GM18502 (cell line): ENCODE results near the gene CPNE1.

Experiments used
- ATAC-seq: cut with Tn5 transposase; IDR thresholded peaks from one replicate; pipeline ENCODE4 v1.9.1; 2021; ENCODE audit warnings: mild to moderate bottlenecking; ENCODE audit not compliant: unreplicated experiment, poor library complexity

The CPNE1 gene

DNA sequence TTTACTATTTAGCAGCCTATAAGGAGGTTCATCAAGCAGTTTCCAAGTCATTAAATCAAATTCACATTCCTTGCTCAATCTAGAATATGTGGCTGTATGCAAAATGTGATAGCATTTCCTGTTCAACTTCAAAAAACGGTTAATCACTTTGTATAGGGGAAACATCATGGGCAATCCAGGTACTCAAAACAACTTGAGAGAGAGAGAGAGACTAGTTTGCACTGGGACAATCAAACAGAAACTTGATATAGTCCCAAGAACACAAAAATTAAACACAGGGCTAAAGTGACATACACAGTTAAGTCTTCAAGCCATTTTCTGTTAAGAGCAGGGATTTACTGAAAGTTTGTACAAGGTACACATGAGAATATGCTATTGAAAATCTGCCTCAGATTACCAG, 7.4 kb downstream of the CPNE1 start:
- no peak for ATAC-seq

DNA sequence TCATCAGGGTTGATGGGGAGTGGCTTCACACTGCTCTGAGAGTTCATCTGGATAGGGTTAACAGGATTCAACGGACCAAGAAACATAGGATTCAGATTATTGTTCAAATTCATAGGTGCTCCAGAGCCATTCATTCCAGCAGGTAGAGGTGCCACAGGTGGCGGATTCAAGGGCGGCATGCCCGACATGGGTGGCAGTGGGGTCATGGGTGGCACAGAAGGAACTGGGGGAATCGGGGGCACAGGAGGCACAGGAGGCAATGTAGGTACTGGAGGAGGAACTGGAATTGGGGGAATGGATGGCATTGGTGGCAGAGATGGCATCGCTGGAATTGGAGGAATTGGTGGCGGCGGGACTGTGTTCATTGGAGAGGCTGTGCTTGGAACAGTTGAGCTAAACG, 10.3 kb downstream of the CPNE1 start:
- ATAC-seq: no peak

DNA sequence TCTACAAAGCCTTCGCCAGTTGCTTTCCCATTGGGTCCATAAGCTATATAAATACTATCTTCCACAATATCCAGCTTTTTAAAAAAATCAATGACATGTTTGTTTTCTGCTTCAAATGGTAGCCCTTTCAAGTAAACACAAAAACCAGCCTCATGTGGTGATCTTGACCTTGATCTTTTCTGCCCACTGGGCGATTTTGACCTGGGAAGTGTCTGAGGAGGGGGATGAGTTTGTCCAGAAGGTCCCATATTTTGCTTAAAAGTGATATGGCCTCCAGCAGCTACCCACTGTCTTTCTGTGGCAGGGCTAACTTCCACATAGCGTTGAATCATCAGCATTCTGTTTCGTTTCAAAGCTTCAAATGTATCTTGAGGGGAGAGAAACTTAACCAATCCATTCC, 10.8 kb downstream of the CPNE1 start:
- ATAC-seq: no peak

DNA sequence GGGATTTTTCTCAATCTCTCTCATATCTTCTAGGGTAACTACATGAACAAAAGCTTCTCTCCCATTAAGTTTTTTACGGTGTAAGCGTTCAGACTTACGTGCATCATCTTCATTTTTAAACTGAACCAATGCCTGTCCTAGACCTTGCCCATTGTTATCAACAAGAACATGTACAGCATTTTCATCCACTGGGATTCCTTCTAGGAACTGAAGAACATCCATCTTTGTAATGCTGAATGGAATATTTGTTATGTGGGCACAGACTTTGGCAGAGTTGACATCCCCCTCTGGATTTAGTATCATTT, 11.3 kb downstream of the CPNE1 start:
- ATAC-seq: no peak

DNA sequence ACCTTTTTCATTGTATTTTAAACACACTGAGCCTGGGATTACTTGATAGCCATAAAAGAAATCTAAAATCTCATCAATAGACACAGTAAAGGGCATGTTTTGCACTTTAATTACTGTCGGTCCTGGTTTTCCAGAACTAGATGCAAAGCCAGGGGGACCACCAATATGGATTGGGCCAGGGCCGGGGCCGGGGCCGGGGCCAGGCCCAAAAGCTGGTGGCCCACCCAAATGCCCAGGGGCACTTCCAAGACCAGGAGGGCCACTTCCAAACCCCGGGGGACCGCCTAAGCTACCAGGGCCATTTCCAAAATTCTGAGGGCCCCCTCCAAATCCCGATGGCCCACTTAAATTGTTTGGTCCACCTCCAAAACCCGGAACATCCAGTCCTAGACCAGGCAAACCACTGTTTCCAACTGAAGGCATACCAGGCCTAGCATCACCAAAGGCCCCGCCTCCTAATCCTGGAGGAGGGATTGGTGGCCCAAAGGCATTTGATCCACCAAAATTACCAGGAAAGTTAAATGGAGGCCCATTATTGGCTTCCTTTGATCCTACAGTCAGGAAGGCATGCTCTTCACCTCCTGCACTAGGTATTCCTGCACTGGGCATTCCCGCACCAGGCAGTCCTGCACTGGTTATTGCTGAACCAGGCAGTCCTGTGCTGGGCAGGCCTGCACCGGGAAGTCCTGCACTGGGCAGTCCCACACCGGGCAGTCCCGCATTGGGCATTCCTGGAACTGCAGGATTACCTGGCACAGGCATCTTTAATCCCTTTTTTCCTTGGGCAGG, 11.9 kb downstream of the CPNE1 start:
- ATAC-seq: no peak

DNA sequence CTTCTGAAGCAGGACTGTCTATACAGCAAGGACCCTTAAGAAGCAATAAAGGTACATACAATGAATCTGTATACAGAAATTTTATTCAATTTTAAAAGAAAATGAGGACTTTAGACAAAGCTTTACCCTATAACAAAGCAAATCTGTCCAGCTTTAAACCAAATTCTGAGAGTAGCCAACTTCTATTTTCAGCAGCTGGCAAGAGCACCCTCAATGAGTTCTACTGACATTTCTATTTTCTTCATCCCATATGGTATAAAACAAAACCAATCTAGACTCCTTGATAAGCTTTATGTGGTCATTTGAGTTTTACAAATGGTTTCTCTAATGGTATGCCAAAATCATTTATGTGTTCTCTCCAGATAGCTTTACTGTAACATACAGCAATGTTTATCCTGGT, 12.7 kb downstream of the CPNE1 start:
- no peak for ATAC-seq

DNA sequence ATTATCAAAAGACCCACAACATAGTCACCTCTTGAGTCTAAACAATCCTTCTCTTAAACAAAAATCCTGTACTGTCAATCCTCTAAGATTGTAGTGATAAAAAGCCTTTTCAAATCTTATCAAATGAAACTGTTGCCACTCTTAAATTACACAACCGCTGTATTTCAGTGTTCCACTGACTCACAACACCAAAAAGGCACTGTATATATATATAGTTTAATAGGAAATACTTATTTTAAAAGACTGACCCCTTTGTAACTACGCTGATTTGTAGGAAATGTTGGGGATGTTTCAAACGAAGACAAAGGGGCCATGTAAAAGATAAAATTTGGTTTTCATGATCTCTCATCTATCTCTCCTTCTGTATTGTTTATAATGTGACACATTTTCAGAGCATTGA, 14.1 kb downstream of the CPNE1 start:
- no peak for ATAC-seq

DNA sequence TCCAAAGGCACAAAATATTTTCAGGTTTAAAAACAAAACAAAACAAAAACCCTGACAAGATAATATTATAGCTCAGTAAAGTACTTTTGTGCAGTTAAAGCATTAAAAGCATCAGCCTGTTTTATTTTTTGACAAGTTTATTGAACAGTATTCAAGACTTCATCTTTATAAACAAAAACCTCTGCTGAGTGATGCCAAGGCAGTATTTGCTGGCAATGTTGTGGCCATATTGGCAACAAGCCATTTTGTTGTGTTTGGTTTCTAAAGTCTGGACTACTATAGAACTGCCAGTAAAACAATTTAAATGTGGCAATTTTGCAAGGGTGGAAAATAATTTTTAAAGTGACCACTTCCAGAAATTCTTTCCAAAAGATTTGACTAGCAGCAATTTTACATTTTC, 15.9 kb downstream of the CPNE1 start:
- no peak for ATAC-seq

DNA sequence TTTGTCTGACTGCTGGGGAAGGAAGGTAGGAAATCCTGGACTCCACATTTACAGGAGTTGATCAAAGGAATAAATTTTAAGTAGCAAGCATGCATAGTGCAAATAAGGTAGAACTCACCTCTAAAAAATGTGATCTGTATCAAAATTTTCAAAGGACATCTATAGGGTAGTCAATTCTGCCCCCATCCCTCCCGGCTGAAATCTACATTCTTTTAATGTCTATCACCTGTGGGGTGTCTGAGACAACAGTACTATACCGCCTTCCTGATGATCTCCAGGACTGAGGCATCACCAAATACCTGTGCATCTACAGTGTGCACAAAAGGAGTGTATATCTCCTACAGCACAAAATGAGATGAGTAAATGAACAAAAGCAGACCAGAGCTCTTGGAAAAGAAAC, 19.9 kb downstream of the CPNE1 start:
- no peak for ATAC-seq

DNA sequence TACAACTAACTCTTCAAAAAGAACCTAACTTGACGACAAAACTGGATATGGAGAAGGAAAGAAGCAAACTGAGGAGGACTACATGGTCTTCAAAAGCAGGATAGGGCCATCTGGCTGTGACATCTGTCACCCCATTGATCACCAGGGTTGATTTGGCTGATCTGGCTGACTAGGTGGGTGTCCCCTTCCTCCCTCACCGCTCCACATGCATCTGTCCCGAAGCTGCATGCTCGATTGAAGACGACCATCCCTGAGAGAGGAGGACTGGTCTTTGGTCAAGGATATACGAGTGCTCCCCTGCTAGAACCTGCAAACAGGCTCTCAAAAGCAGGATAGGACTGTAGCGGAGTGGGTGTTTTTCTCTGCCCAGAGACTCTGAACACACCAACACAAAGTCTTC, 21.7 kb downstream of the CPNE1 start:
- no peak for ATAC-seq

DNA sequence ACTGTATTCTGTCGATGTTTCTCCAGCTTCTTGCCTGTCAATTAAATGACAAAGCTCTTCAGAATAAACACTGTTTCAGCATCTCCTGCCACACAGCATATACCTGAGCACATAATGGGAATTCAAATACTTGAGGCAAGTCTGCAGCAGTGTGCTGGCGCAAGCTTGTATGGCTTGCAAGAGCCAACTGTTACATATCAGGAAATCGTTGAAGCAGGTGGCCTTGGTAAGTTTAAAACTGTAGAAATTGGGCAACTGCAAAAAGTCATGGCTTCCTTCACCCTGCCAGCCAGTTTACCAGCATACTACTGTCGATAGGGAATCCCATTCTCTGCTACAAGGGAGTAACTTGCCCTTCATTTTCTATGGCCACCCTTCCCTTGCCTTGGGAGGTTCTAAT, 23.0 kb downstream of the CPNE1 start:
- ATAC-seq: no peak

DNA sequence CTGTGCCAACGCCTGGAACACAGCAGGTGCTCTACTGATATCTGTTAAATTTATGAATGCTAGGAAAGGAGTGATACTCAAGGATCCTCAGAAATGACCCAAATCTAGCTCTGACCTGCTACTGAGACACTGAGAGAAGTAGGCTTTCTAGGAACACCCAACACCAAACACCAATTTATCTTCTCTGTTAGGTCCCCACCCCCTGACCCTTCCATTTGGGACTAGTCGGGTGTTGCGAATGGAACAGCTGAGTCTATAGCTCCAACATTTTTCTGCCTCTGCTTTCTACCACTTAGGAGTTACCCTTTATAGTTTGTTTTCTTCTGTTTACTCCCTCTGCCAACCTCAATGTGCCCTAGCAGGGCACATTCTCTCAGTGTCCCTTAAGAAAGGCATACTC, 24.0 kb downstream of the CPNE1 start:
- ATAC-seq: no peak

DNA sequence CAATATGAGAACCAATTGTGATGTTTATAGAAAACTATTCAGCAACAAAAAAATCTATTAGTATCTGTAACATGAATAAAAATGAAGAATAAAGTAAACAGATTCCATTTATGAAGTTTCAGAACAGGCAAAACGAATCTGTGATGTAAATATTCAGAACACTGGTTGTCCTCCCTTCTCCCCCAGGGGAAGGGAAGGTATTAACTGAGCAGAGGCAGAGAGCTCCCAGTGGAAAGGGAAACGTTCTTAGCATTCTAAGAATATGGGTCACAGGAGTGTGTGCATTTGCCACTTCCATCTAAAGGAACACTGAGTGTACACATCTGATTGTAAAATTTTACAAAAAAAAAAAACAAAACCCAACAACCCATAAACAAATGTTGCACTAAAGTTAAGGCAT, 25.9 kb downstream of the CPNE1 start:
- no peak for ATAC-seq

DNA sequence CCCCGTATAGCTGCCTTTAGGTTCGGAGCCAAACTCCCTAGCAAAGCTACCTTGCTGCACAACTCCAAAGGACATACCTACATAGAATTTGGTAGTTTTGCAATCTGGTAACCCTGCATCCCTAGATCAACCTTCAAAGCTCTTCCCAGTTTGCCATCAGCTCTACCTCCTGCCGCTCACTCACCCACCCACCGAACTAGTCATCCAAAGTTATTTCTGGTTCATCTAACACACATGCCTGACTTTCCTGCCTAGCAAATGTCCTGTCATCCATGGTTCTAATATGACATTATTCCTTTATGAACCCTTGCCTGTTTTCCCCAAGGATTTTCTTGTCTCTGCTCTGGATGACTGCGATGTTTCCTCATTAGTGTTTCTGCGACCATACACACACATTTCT, 27.4 kb downstream of the CPNE1 start:
- ATAC-seq: no peak

DNA sequence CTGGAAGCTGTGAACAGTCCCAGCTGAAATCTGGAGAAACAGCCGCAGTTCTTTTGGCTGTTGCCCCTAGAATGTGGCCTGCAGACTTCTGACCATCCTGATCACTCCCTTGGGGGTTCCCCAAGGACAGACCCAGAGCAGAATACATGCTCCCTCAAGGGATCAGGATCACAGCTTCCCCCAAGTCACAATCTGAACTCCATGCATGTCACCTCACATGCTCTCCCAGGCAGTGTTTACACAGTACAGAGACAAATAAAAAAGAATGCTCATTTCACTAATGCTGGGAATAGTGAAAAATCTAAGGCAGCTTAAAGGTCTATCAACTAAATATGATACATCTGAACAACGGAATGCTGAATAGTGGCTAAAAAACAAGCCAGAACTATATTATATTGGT, 28.6 kb downstream of the CPNE1 start:
- ATAC-seq: no peak

DNA sequence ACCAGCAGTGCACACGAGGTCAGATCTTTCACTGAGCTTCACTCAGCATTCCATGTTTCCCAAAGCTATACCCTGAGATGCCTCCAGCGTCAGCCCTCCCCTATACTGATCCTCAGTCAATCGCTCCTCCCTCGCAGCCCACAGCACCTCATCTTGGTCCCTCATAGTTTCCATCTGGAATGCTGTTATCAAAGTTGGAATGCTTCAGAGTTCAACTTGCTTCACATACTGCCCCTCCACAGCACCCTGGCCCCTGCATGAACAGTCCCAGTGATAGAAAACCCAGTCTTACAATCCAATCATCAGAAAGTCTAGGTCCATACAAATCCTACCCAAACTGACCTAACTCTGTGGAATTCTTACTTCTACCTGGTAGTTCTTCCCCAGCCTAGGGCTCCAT, 29.0 kb downstream of the CPNE1 start:
- ATAC-seq: no peak

DNA sequence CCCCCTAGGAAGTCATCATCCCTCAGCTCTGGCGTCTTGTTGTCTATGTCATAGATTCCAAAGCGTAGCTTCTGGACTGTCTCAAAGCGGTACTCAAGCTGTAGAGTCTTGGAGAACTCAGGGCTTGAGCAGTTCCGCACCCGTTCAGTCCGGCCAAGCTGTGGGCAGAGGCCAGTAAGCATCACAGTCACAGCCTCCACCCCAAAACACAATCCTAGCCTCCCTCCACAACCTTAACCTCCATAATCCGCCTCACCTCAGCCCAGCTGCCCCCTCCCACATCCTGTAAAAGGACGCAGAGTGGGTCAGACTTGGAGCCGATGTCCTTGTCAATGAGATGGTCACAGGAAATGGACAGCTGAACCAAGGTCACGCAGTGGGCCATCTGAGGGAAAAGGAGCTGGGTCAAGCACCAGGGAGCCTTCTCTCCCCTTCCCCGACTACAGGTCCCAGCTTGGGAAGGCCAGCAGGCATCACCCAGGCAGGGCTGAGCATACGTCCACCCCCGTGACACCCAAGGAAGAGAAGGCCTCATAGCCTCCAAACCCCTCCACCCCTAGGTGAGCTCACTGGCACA, 32.1 kb downstream of the CPNE1 start:
- no peak for ATAC-seq

DNA sequence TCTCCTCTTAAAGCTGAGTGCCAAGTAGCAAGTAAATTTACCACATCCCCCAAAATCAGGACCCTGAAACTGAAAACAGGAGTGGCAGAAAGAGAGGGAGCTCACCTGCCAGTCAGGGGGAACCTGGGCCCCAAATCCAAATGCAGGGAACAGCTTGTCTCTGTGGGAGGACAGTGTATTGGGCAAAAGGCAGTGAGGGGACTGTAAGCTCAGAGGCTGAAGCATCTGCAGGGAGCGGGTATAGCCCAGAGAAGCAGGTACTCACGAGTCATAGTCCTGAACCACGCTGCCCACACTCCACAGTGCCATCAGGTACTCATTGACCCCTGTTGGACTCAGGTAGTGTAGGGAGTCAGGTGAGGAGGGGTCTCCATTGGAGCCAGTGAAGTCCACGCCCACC, 34.1 kb downstream of the CPNE1 start:
- ATAC-seq: no peak

DNA sequence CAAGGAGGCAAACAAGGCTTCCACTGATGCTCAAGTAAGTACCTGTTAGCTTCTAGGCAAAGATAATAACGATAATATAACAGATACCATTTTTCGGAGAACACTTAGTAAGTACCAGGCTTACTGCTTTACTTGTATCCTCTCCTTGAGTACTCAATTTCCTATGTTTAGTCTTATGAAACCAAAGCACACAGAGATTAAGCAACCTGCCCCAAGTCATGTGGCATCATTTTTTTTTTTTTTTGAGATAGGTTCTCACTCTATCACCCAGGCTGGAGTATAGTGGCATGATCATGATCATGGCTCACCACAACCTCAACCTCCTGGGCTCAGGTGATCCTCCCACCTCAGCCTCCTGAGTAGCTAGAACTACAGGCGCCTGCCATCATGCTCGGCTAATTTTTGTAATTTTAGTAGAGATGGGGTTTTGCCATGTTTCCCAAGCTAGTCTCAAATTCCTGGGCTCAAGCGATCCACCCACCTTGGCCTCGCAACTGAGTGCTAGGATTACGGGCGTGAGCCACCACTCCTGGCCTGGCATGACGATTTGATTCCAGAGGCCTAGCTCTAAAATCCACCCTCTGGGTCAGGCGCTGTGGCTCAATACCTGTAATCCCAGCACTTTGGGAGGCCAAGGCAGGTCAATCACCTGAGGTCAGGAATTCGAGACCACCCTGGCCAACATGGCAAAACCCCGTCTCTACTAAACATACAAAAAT, 35.1 kb downstream of the CPNE1 start:
- ATAC-seq: no peak

DNA sequence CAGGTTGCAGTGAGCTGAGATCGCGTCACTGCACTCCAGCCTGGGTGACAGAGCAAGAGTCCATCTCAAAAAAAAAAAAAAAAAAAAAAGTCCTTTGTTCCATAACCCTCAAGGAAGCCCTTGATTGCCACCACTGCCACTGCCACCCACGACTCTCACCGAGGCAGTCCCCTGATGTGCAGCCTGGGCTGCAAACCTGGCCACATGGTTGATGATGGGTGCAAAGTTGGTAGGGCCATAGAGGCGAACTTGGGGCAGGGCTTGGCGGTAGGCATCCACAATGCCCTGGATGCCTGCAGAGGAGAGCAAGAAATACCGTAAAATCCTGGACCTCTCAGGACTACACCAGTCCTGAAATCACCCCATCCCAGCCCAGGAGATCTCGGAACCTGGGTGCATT, 37.6 kb downstream of the CPNE1 start:
- no peak for ATAC-seq

DNA sequence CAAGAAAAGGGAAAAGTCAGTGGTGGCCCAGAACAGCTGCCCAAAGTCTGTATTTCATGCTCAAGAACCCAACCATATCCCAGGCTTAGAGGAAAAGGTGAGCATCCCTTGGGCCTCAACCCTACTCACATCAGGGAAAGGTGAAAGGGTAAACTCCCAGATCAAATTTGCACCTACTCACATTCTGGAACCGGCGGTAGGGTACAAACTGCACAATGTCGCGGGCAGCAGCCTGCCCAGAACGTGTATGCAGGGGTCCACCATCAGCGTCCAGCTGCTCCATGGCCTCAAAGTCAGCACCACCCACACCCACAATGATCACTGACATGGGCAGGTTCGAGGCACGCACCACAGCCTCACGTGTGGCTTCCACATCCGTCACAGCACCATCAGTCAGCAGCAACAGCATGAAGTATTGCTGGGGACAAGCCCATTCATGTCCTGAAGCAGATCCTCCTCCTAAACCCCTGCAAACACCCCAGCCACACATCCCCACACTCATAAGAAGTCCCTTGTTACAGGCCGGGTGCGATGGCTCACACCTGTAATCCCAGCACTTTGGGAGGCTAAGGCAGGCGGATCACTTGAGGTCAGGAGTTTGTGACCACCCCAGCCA, 38.2 kb downstream of the CPNE1 start:
- ATAC-seq: no peak
